ENCODE measurements around the gene SMC3.
A peak's percentile ranks its signal among the peaks of the same experiment; 100 is the strongest.

The SMC3 gene

GRCh38 chr10:110547139-110547761, 20.2 kb upstream of the SMC3 start:
- Histone ChIP-seq H3K9me3 (ENCODE audit: control insufficient read depth, low read length) (no peaks in the 10 kb centered on the region), H3K4me3 (ENCODE audit: low read length) (no peak overlapping the region), H3K4me1 (ENCODE audit: control insufficient read depth, insufficient read depth, low read length) (peaks cover 14% of the 10 kb centered on the region), H3K9ac (ENCODE audit: low read length) (peak overlapping the region; percentile 13), H3K27me3 (replicated peaks; ENCODE audit: control insufficient read depth, insufficient read depth, low read length) (no peaks in the 10 kb centered on the region), H3K36me3 (ENCODE audit: control insufficient read depth, insufficient read depth, low read length, severe bottlenecking) (no peaks in the 10 kb centered on the region)
- DNase-seq (ENCODE audit: low read depth): peak; percentile 92

DNA sequence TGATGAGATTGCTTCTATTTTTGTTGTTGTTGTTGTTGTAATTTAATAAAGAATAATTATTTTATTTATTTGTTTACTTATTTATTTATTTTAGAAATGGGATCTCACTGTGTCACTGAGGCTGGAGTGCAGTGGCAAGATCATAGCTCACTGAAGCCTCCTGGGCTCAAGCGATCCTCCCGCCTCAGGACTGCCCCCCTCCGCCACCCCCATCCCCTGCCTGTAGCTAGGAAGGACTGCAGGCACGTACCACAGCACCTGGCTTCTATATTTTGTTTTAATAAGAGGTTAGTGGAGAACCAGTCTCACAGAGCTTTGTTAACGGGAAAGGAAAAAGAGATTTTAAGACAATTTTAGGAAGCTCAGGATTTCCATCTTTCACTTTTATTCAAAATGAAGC, 19.5 kb upstream of the SMC3 start:
- Histone ChIP-seq H3K9ac (ENCODE audit: low read length) (no peak overlapping the region), H3K27me3 (replicated peaks; ENCODE audit: control insufficient read depth, insufficient read depth, low read length) (no peaks in the 10 kb centered on the region), H3K4me1 (ENCODE audit: control insufficient read depth, insufficient read depth, low read length) (peaks cover 14% of the 10 kb centered on the region), H3K36me3 (ENCODE audit: control insufficient read depth, insufficient read depth, low read length, severe bottlenecking) (no peaks in the 10 kb centered on the region), H3K9me3 (ENCODE audit: control insufficient read depth, low read length) (no peaks in the 10 kb centered on the region), H3K4me3 (ENCODE audit: low read length) (no peak overlapping the region)
- no peak for DNase-seq (ENCODE audit: low read depth)

GRCh38 chr10:110549211-110549610, 18.3 kb upstream of the SMC3 start:
- no peaks in the 10 kb centered on the region for H3K36me3 ChIP-seq (ENCODE audit: control insufficient read depth, insufficient read depth, low read length, severe bottlenecking)
- DNase-seq (ENCODE audit: low read depth): no peak
- H3K9me3 ChIP-seq (ENCODE audit: control insufficient read depth, low read length): no peaks in the 10 kb centered on the region
- H3K4me3 ChIP-seq (ENCODE audit: low read length): no peak overlapping the region
- no peak overlapping the region for H3K9ac ChIP-seq (ENCODE audit: low read length)
- H3K27me3 ChIP-seq (replicated peaks; ENCODE audit: control insufficient read depth, insufficient read depth, low read length): no peaks in the 10 kb centered on the region
- peaks cover 14% of the 10 kb centered on the region for H3K4me1 ChIP-seq (ENCODE audit: control insufficient read depth, insufficient read depth, low read length)

- Histone ChIP-seq H3K27me3 (replicated peaks; ENCODE audit: control insufficient read depth, insufficient read depth, low read length) (no peaks in the 10 kb centered on the region), H3K4me1 (ENCODE audit: control insufficient read depth, insufficient read depth, low read length) (no peaks in the 10 kb centered on the region), H3K4me3 (ENCODE audit: low read length) (no peak overlapping the region), H3K36me3 (ENCODE audit: control insufficient read depth, insufficient read depth, low read length, severe bottlenecking) (no peaks in the 10 kb centered on the region), H3K9me3 (ENCODE audit: control insufficient read depth, low read length) (no peaks in the 10 kb centered on the region), H3K9ac (ENCODE audit: low read length) (no peak overlapping the region)
- DNase-seq (ENCODE audit: low read depth): no peak
Measured at GRCh38 chr10:110553905-110554304, 13.6 kb upstream of the SMC3 start.

GRCh38 chr10:110556296-110556695, 11.2 kb upstream of the SMC3 start:
- Histone ChIP-seq H3K4me3 (ENCODE audit: low read length) (no peak overlapping the region), H3K27me3 (replicated peaks; ENCODE audit: control insufficient read depth, insufficient read depth, low read length) (no peaks in the 10 kb centered on the region), H3K9me3 (ENCODE audit: control insufficient read depth, low read length) (no peaks in the 10 kb centered on the region), H3K36me3 (ENCODE audit: control insufficient read depth, insufficient read depth, low read length, severe bottlenecking) (no peaks in the 10 kb centered on the region), H3K9ac (ENCODE audit: low read length) (no peak overlapping the region), H3K4me1 (ENCODE audit: control insufficient read depth, insufficient read depth, low read length) (no peaks in the 10 kb centered on the region)
- DNase-seq (ENCODE audit: low read depth): no peak

DNA sequence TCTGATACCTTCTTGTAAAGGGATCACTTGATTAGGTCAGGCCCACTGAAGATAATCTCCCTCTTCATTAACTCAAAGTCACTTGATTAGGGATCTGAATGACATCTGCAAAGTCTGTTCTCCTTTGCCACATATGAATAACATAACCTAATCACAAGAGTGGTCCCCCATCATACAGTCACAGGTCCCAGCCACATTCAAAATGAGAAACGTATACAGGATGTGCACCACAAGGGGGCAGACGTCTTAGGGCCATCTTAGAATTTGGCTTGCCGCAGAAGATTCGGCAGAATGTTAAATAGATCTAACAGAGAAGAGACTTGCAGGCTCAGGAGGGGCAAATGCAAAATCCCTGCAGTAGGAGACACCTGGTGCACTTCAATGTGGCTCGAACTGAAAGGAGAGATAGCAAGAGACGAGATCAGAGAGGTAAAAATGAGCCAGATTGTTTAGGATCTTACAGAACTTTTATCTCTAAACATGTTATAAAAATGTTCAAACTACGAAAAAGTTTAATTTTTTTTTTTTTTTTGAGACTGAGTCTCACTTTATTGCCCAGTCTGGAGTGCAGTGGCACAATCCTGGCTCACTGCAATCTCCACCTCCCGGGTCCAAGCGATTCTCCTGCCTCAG, 10.4 kb upstream of the SMC3 start:
- Histone ChIP-seq H3K9ac (ENCODE audit: low read length) (no peak overlapping the region), H3K36me3 (ENCODE audit: control insufficient read depth, insufficient read depth, low read length, severe bottlenecking) (no peaks in the 10 kb centered on the region), H3K4me1 (ENCODE audit: control insufficient read depth, insufficient read depth, low read length) (no peaks in the 10 kb centered on the region), H3K27me3 (replicated peaks; ENCODE audit: control insufficient read depth, insufficient read depth, low read length) (no peaks in the 10 kb centered on the region), H3K9me3 (ENCODE audit: control insufficient read depth, low read length) (no peaks in the 10 kb centered on the region), H3K4me3 (ENCODE audit: low read length) (no peak overlapping the region)
- DNase-seq (ENCODE audit: low read depth): peak; percentile 70

DNA sequence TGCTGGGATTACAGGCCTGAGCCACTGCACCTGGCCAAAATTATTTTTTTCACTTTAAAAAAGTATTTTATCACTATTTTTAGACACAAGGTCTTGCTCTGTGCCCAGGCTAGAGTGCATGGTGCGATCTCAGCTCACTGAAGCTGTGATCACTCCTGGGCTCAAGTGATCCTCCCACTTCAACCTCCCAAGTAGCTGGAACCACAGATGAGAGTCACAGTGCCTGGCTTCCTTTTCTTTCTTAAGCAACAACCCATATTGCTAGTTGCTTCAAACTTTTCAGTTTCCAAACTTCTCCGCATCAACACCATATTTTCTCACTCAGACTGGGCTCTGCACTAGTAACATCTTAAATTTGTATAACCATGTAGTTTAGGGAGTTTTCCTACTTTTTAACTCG, 9.5 kb upstream of the SMC3 start:
- no peak overlapping the region for H3K4me3 ChIP-seq (ENCODE audit: low read length)
- no peaks in the 10 kb centered on the region for H3K27me3 ChIP-seq (replicated peaks; ENCODE audit: control insufficient read depth, insufficient read depth, low read length)
- no peaks in the 10 kb centered on the region for H3K9me3 ChIP-seq (ENCODE audit: control insufficient read depth, low read length)
- DNase-seq (ENCODE audit: low read depth): no peak
- no peak overlapping the region for H3K9ac ChIP-seq (ENCODE audit: low read length)
- H3K36me3 ChIP-seq (ENCODE audit: control insufficient read depth, insufficient read depth, low read length, severe bottlenecking): no peaks in the 10 kb centered on the region
- H3K4me1 ChIP-seq (ENCODE audit: control insufficient read depth, insufficient read depth, low read length): no peaks in the 10 kb centered on the region

DNA sequence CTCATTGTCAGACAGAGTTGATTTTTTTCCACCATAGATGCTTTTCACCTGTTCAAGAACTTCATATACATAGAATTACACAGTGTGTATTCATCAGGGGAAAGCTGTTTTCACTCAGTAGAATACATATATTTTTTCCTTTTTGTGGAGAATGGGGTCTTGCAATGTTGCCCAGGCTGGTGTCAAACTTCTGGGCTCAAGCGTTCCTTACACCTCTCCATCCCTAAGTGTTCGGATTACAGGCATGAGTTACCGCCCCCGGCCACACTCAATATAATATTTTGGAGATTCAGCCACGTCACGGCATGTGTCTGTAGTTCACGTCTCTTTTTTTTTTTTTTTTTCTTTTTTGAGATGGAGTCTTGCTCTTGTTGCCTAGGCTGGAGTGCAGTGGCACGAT, 7.5 kb upstream of the SMC3 start:
- H3K36me3 ChIP-seq (ENCODE audit: control insufficient read depth, insufficient read depth, low read length, severe bottlenecking): no peaks in the 10 kb centered on the region
- no peak overlapping the region for H3K9ac ChIP-seq (ENCODE audit: low read length)
- H3K4me3 ChIP-seq (ENCODE audit: low read length): no peak overlapping the region
- H3K4me1 ChIP-seq (ENCODE audit: control insufficient read depth, insufficient read depth, low read length): no peaks in the 10 kb centered on the region
- no peaks in the 10 kb centered on the region for H3K9me3 ChIP-seq (ENCODE audit: control insufficient read depth, low read length)
- DNase-seq (ENCODE audit: low read depth): no peak
- no peaks in the 10 kb centered on the region for H3K27me3 ChIP-seq (replicated peaks; ENCODE audit: control insufficient read depth, insufficient read depth, low read length)

DNA sequence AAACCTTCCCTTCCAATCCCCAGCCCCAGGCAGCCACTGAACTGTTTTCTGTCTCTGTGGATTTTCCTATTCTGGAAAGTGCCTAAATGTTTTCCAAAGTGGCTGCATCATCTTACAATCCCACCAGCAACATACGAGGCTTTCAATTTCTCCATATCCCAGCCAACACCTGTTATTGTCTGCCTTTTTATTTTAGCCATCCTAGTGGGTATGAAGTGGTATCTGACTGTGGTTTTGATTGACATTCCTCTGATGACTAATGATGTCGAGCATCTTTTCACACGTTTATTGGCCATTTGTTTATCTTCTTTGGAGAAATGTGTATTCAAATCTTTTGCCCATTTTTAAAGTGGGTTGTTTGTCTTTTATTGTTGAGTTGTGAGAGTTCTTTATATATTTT, 6.2 kb upstream of the SMC3 start:
- Histone ChIP-seq H3K36me3 (ENCODE audit: control insufficient read depth, insufficient read depth, low read length, severe bottlenecking) (no peaks in the 10 kb centered on the region), H3K4me3 (ENCODE audit: low read length) (no peak overlapping the region)

GRCh38 chr10:110562348-110562747, 5.1 kb upstream of the SMC3 start:
- Histone ChIP-seq H3K4me3 (ENCODE audit: low read length) (no peak overlapping the region), H3K27me3 (replicated peaks; ENCODE audit: control insufficient read depth, insufficient read depth, low read length) (no peaks in the 10 kb centered on the region), H3K9ac (ENCODE audit: low read length) (no peak overlapping the region), H3K4me1 (ENCODE audit: control insufficient read depth, insufficient read depth, low read length) (no peaks in the 10 kb centered on the region), H3K36me3 (ENCODE audit: control insufficient read depth, insufficient read depth, low read length, severe bottlenecking) (no peaks in the 10 kb centered on the region), H3K9me3 (ENCODE audit: control insufficient read depth, low read length) (no peaks in the 10 kb centered on the region)
- DNase-seq (ENCODE audit: low read depth): no peak

More for the DNA sequence above, 6.2 kb upstream of the SMC3 start:
- Histone ChIP-seq H3K27me3 (replicated peaks; ENCODE audit: control insufficient read depth, insufficient read depth, low read length) (no peaks in the 10 kb centered on the region), H3K9me3 (ENCODE audit: control insufficient read depth, low read length) (no peaks in the 10 kb centered on the region), H3K9ac (ENCODE audit: low read length) (no peak overlapping the region), H3K4me1 (ENCODE audit: control insufficient read depth, insufficient read depth, low read length) (no peaks in the 10 kb centered on the region)
- DNase-seq (ENCODE audit: low read depth): no peak

- H3K27me3 ChIP-seq (replicated peaks; ENCODE audit: control insufficient read depth, insufficient read depth, low read length): no peaks in the 10 kb centered on the region
- no peaks in the 10 kb centered on the region for H3K4me1 ChIP-seq (ENCODE audit: control insufficient read depth, insufficient read depth, low read length)
- H3K36me3 ChIP-seq (ENCODE audit: control insufficient read depth, insufficient read depth, low read length, severe bottlenecking): no peaks in the 10 kb centered on the region
- DNase-seq (ENCODE audit: low read depth): no peak
- H3K4me3 ChIP-seq (ENCODE audit: low read length): no peak overlapping the region
- H3K9ac ChIP-seq (ENCODE audit: low read length): no peak overlapping the region
- H3K9me3 ChIP-seq (ENCODE audit: control insufficient read depth, low read length): no peaks in the 10 kb centered on the region
Measured at GRCh38 chr10:110563132-110563531, 4.4 kb upstream of the SMC3 start.

Data from adipocyte (in vitro differentiated cells).